ENCODE data around the gene ENAM. TPM values are rescaled to one million over a fixed set of nuclear protein-coding genes. Genes with fewer than 3 reads are reported as not detected.

The ENAM gene
- total RNA-seq, 1 donor from 2014 or later = not detected

DNA sequence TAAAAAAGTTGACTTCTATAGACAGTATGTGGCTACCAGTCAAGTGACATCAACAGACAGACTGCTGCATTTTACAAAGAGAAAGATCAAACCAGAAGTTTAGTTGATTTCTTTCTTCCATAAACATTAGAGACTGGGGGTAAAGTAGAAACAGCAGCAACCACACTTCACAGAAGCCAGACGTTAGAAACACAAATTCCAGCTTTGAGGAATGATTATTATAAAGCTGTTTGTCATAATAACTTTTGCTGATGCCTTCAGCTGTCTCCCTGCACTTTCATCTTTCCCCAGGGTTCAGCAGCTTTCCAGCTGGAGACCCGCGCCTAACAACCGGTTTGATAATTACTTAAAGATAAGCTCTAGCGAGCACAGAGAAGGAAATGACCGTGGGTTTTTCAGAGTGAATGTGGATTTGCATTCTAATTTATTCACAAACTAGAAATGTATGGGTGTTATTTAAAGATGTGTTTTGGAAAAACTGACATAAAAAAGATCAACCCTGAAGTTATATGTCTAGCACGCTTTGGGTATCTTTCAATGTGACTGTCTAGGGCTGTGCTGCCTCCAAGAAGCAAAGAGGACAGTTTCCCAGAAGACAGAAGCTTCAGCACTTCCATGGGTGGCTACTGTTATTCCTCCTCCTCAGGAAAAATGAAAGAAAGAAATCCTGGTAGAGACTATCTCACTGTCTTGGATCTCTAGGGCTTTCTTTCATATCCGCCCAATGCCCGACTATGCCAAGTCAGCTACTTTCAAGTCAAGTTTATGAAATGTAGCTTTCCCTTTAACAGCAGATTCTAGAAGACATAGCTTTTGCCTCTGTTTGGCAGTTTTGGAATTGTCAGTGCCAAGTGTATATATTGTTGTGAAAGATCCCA is 15.0 kb upstream of the ENAM start:
- H3K9me3 ChIP-seq = no peaks in the 10 kb centered on the region
- peak overlapping the region in 1 of 2 donors; percentile 31 for H3K4me3 ChIP-seq
- intact Hi-C loops (cut with DNase I) = no loop called here
- H3K27me3 ChIP-seq = no peaks in the 10 kb centered on the region
- DNase-seq (ENCODE audit: extremely low spot score in 2 of 2) = no peak
- H3K27ac ChIP-seq = no peak overlapping the region
- no peaks in the 10 kb centered on the region for H3K36me3 ChIP-seq
- no peak for TF ChIP-seq POLR2AphosphoS5 (IDR thresholded peaks at IDR 0.05; ENCODE audit: insufficient read depth in 1 of 2, low read depth in 1 of 2)
- TF ChIP-seq POLR2A (IDR thresholded peaks at IDR 0.05) = no peak
- TF ChIP-seq CTCF (IDR thresholded peaks at IDR 0.05) = no peak
- peaks cover 11% of the 10 kb centered on the region for H3K4me1 ChIP-seq

- H3K4me3 ChIP-seq = peak overlapping the region in 1 of 2 donors; percentile 31
- no peaks in the 10 kb centered on the region for H3K27me3 ChIP-seq
- no peaks in the 10 kb centered on the region for H3K36me3 ChIP-seq
- no peak for DNase-seq (ENCODE audit: extremely low spot score in 2 of 2)
- intact Hi-C loops (cut with DNase I) = no loop called here
- H3K4me1 ChIP-seq = peaks cover 11% of the 10 kb centered on the region
- no peak overlapping the region for H3K27ac ChIP-seq
- H3K9me3 ChIP-seq = no peaks in the 10 kb centered on the region
- no peak for TF ChIP-seq POLR2A (IDR thresholded peaks at IDR 0.05)
- no peak for TF ChIP-seq CTCF (IDR thresholded peaks at IDR 0.05)
These were observed 14.4 kb upstream of the ENAM start for GRCh38 chr4:70614184-70614555.

GRCh38 chr4:70619288-70619687 is 9.3 kb upstream of the ENAM start:
- intact Hi-C loops (cut with DNase I) = no loop called here
- no peaks in the 10 kb centered on the region for H3K9me3 ChIP-seq
- DNase-seq (ENCODE audit: extremely low spot score in 2 of 2) = no peak
- TF ChIP-seq CTCF (IDR thresholded peaks at IDR 0.05) (no peak), POLR2A (IDR thresholded peaks at IDR 0.05) (no peak), POLR2AphosphoS5 (IDR thresholded peaks at IDR 0.05; ENCODE audit: insufficient read depth in 1 of 2, low read depth in 1 of 2) (no peak)
- H3K4me1 ChIP-seq = peaks cover 10% of the 10 kb centered on the region
- no peak overlapping the region for H3K27ac ChIP-seq
- no peaks in the 10 kb centered on the region for H3K36me3 ChIP-seq
- no peak overlapping the region for H3K4me3 ChIP-seq
- H3K27me3 ChIP-seq = no peaks in the 10 kb centered on the region

- Histone ChIP-seq H3K4me3 (no peak overlapping the region), H3K9me3 (no peaks in the 10 kb centered on the region), H3K36me3 (no peaks in the 10 kb centered on the region), H3K4me1 (peaks cover 5% of the 10 kb centered on the region), H3K27me3 (no peaks in the 10 kb centered on the region), H3K27ac (no peak overlapping the region)
- DNase-seq (ENCODE audit: extremely low spot score in 2 of 2) = no peak
- no peak for TF ChIP-seq CTCF (IDR thresholded peaks at IDR 0.05)
- TF ChIP-seq POLR2AphosphoS5 (IDR thresholded peaks at IDR 0.05; ENCODE audit: insufficient read depth in 1 of 2, low read depth in 1 of 2) = no peak
- TF ChIP-seq POLR2A (IDR thresholded peaks at IDR 0.05) = no peak
- intact Hi-C loops (cut with DNase I) = no loop called here
These were observed 8.8 kb upstream of the ENAM start for GRCh38 chr4:70619778-70620177.

DNA sequence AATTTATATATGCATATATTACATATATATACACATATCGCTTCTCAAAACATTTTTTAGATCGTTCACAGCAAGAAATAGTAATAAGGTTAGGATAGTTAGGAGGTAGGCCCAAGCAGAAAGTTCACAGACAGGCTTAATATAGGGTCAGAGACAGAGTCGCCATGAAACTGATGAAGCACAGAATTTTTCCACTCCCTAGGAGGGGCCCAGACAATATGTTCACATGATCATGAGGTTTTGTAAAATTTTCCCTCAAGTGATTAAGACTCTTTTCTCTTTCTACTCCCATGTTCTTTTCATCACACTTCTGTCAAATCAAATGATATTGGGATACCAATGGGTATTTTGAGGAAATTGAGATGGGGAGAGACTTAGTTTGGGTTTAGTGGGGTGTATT is 5.2 kb upstream of the ENAM start:
- no peaks in the 10 kb centered on the region for H3K27me3 ChIP-seq
- intact Hi-C loops (cut with DNase I) = no loop called here
- no peaks in the 10 kb centered on the region for H3K36me3 ChIP-seq
- H3K9me3 ChIP-seq = no peaks in the 10 kb centered on the region
- H3K4me3 ChIP-seq = no peak overlapping the region
- H3K27ac ChIP-seq = no peak overlapping the region
- H3K4me1 ChIP-seq = no peaks in the 10 kb centered on the region
- no peak for DNase-seq (ENCODE audit: extremely low spot score in 2 of 2)
- TF ChIP-seq CTCF (IDR thresholded peaks at IDR 0.05) (no peak), POLR2AphosphoS5 (IDR thresholded peaks at IDR 0.05; ENCODE audit: insufficient read depth in 1 of 2, low read depth in 1 of 2) (no peak), POLR2A (IDR thresholded peaks at IDR 0.05) (no peak)

Data from vagina (tissue), 2 donors.